Lung (tissue), 12 donors: ENCODE measurements around the gene KDM6A. TPM values are rescaled to one million over a fixed set of nuclear protein-coding genes. Genes with fewer than 3 reads are reported as not detected.

Experiments used
- ATAC-seq: fragments of 200-7000 bp; cut with Tn5 transposase; one replicate; pipeline ENCODE4 v1.9.1; 2020; ENCODE audit warnings: moderate number of reproducible peaks; ENCODE audit not compliant: insufficient read depth, low FRiP score
- DNase-seq, 3 donors: peaks; one replicate each; pipeline ENCODE4 v3.0.0-alpha.2; 2013 to 2017
- H3K27ac ChIP-seq, 2 donors: one replicate each; pipeline ENCODE4 v1.5.1; 2013; ENCODE audit warnings: mild to moderate bottlenecking in 2 of 2, moderate library complexity in 2 of 2, control low read depth in 1 of 2, inconsistent platforms in 1 of 2, low read depth in 1 of 2, low read length in 1 of 2
- H3K27me3 ChIP-seq, 3 donors: one replicate each; pipeline ENCODE4 v1.5.1; 2013; ENCODE audit warnings: low read length in 2 of 3; ENCODE audit not compliant: control insufficient read depth in 3 of 3, insufficient read depth in 3 of 3
- H3K36me3 ChIP-seq, 4 donors: one replicate each; pipeline ENCODE4 v1.5.1; 2013; ENCODE audit warnings: low read length in 4 of 4, mild to moderate bottlenecking in 1 of 4, moderate library complexity in 1 of 4; ENCODE audit not compliant: control insufficient read depth in 4 of 4, insufficient read depth in 4 of 4
- H3K4me1 ChIP-seq, 5 donors: one replicate each; pipeline ENCODE4 v1.5.1; 2013; ENCODE audit warnings: low read length in 5 of 5, mild to moderate bottlenecking in 2 of 5, moderate library complexity in 1 of 5; ENCODE audit not compliant: control insufficient read depth in 5 of 5, insufficient read depth in 5 of 5
- H3K4me3 ChIP-seq: one replicate; pipeline ENCODE4 v1.5.1; 2013; ENCODE audit warnings: mild to moderate bottlenecking, control low read depth, moderate library complexity
- H3K9ac ChIP-seq, 2 donors: one replicate each; pipeline ENCODE4 v1.5.1; 2013; ENCODE audit warnings: low read length in 2 of 2, control low read depth in 1 of 2; ENCODE audit not compliant: insufficient read depth in 1 of 2
- H3K9me3 ChIP-seq, 4 donors: one replicate each; pipeline ENCODE4 v1.5.1; 2013; ENCODE audit warnings: low read length in 3 of 4, mild to moderate bottlenecking in 1 of 4, moderate library complexity in 1 of 4; ENCODE audit not compliant: control insufficient read depth in 4 of 4, insufficient read depth in 3 of 4
- CTCF ChIP-seq: IDR thresholded peaks from 2 replicates; pipeline ENCODE4 v1.5.1; 2012; ENCODE audit warnings: mild to moderate bottlenecking; ENCODE audit errors: control extremely low read depth, extremely low read depth
- WGBS, 2 donors: extraction: QIAGEN DNeasy Blood & Tissue Kit; methylation state at CpG; one replicate each; pipeline ENCODE4 v1.1.7; 2013; 5-methylcytosine and 5-hydroxymethylcytosine counted together
- polyA plus RNA-seq, 2 donors: library from polyadenylated mRNA; stranded (reverse); fragments of 200-250 nt; gene quantifications; one replicate each; pipeline ENCODE4 v1.2.1, GENCODE V29; 2013
- total RNA-seq, 2 donors: library from RNA; depleted of rRNA in 1 of 2; stranded (reverse); fragments of >200 nt in 1 of 2; gene quantifications; one replicate each; pipeline ENCODE4 v1.2.1, GENCODE V29; 2014 to 2021
- donor health status: control.
- donor health status: control.
- donor health status: Bipolar disorder and iron deficiency.
- donor health status: healthy.
- donor health status: DM: yes; HTN: yes; CAD: no.

Gene KDM6A
- total and polyA plus RNA-seq, 4 donors, result 7.6 to 141 (median 23.5) TPM

- Histone ChIP-seq H3K4me1 (peaks cover 0 to 5% (median 0%) of the 10 kb centered on the region in 5 donors), H3K9ac (no peak overlapping the region), H3K27me3 (no peaks in the 10 kb centered on the region), H3K9me3 (no peaks in the 10 kb centered on the region), H3K27ac (no peak overlapping the region), H3K36me3 (peaks cover 0 to 14% (median 4%) of the 10 kb centered on the region in 4 donors), H3K4me3 (no peak overlapping the region)
- no peak for TF ChIP-seq CTCF
- DNase-seq, result no peak
- ATAC-seq, result no peak
- 86 to 93% methylated on average over 6 of the region's 6 CpGs for WGBS, 2 donors
These were observed 89.0 kb downstream of the KDM6A start for GRCh38 chrX:44961817-44962607.

GRCh38 chrX:44962944-44963343 is 90.0 kb downstream of the KDM6A start:
- no peak overlapping the region for H3K27ac ChIP-seq
- no peaks in the 10 kb centered on the region for H3K9me3 ChIP-seq
- ATAC-seq (no peak), DNase-seq (no peak)
- peaks cover 0 to 6% (median 0%) of the 10 kb centered on the region in 5 donors for H3K4me1 ChIP-seq
- no peak overlapping the region for H3K4me3 ChIP-seq
- 96 to 99% methylated on average over 5 of the region's 5 CpGs for WGBS, 2 donors
- no peaks in the 10 kb centered on the region for H3K27me3 ChIP-seq
- no peak for TF ChIP-seq CTCF
- peaks cover 0 to 14% (median 4%) of the 10 kb centered on the region in 4 donors for H3K36me3 ChIP-seq
- no peak overlapping the region for H3K9ac ChIP-seq

GRCh38 chrX:44967221-44967620 is 94.2 kb downstream of the KDM6A start:
- H3K4me1 ChIP-seq, result peaks cover 0 to 7% (median 0%) of the 10 kb centered on the region in 5 donors

More at GRCh38 chrX:44967221-44967620, 94.2 kb downstream of the KDM6A start:
- Histone ChIP-seq H3K9ac (no peak overlapping the region), H3K36me3 (peaks cover 0 to 14% (median 4%) of the 10 kb centered on the region in 4 donors), H3K4me3 (no peak overlapping the region), H3K27ac (no peak overlapping the region), H3K27me3 (no peaks in the 10 kb centered on the region), H3K9me3 (no peaks in the 10 kb centered on the region)
- no peak for TF ChIP-seq CTCF
- WGBS, 2 donors, result 76 to 78% methylated on average over 1 of the region's 1 CpG
- no peak for DNase-seq
- ATAC-seq, result no peak
